H1 (cell line): ENCODE results near the gene TP53. TPM values are rescaled to one million over a fixed set of nuclear protein-coding genes. Genes with fewer than 3 reads are reported as not detected.

ENCODE experiments used
- CTCF ChIA-PET: fragments of 300-600 bp; sonication (Branson Sonifier 250); formaldehyde crosslinking; loops from one replicate; lab custom pipeline; 2021; ENCODE audit not compliant: partially characterized antibody; lab: Charles Lee
- POLR2A ChIA-PET: fragments of 300-600 bp; sonication (Branson Sonifier 250); formaldehyde crosslinking; loops from one replicate; lab custom pipeline; 2021; ENCODE audit warnings: inconsistent platforms; ENCODE audit not compliant: partially characterized antibody; lab: Charles Lee
- DNase-seq, 2 experiments: peaks; one replicate each; pipeline versions ENCODE4 v3.0.0 to v3.0.0-alpha.2; 2010 to 2022; ENCODE audit warnings: low spot score in 2 of 2, low read depth in 1 of 2, mixed read lengths in 1 of 2
- FAIRE-seq: peaks from 2 replicates; lab custom pipeline; 2011; peaks lifted over from hg19 to GRCh38; lab: Jason Lieb, UNC
- H2AFZ ChIP-seq: 2 replicates; pipeline ENCODE4 v1.8.1; 2012; ENCODE audit warnings: low read length, inconsistent platforms
- H2AK5ac ChIP-seq: 2 replicates; pipeline ENCODE4 v1.6.1; 2013; ENCODE audit warnings: low read depth, low read length
- H2BK120ac ChIP-seq: replicated peaks from 2 replicates; pipeline ENCODE3; 2013; ENCODE audit warnings: low read depth, low read length, inconsistent platforms
- H2BK12ac ChIP-seq: 2 replicates; pipeline ENCODE4 v1.6.1; 2013; ENCODE audit warnings: low read depth, low read length
- H2BK15ac ChIP-seq: 2 replicates; pipeline ENCODE4 v1.6.1; 2013; ENCODE audit warnings: low read length
- H2BK20ac ChIP-seq: 2 replicates; pipeline ENCODE4 v1.6.1; 2013; ENCODE audit warnings: low read length
- H2BK5ac ChIP-seq: 2 replicates; pipeline ENCODE4 v1.6.1; 2013; ENCODE audit warnings: low read depth, low read length
- H3K14ac ChIP-seq: 2 replicates; pipeline ENCODE4 v1.6.1; 2013; ENCODE audit warnings: inconsistent platforms; ENCODE audit not compliant: insufficient read length
- H3K18ac ChIP-seq: 2 replicates; pipeline ENCODE4 v1.6.1; 2013; ENCODE audit warnings: low read length; ENCODE audit errors: extremely low read depth
- H3K23ac ChIP-seq: 2 replicates; pipeline ENCODE4 v1.6.1; 2013; ENCODE audit warnings: inconsistent platforms; ENCODE audit not compliant: insufficient read length
- H3K23me2 ChIP-seq: 2 replicates; pipeline ENCODE4 v1.6.1; 2013; ENCODE audit warnings: low read depth, low read length
- H3K27ac ChIP-seq: 2 replicates; pipeline ENCODE4 v1.6.1; 2011; ENCODE audit warnings: low read depth, low read length, inconsistent platforms
- H3K27me3 ChIP-seq, 4 experiments: replicated peaks in 1 of 4; 1 replicate in 1 of 4; 2 replicates in 3 of 4; pipeline versions ENCODE4 v1.6.1 to v1.8.1; 2011 to 2013; ENCODE audit warnings: low read length in 3 of 4, mild to moderate bottlenecking in 3 of 4, inconsistent platforms in 2 of 4, mixed read lengths in 2 of 4, moderate library complexity in 1 of 4; ENCODE audit not compliant: control insufficient read depth in 3 of 4, insufficient read depth in 3 of 4; ENCODE audit errors: extremely low read depth in 1 of 4
- H3K36me3 ChIP-seq, 4 experiments: 2 replicates each; pipeline versions ENCODE4 v1.6.1 to v1.8.1; 2011 to 2013; ENCODE audit warnings: mild to moderate bottlenecking in 4 of 4, low read length in 3 of 4, moderate library complexity in 2 of 4, control low read depth in 1 of 4, inconsistent platforms in 1 of 4; ENCODE audit not compliant: insufficient read depth in 4 of 4, control insufficient read depth in 2 of 4
- H3K4ac ChIP-seq: replicated peaks from 2 replicates; pipeline ENCODE3; 2013; ENCODE audit warnings: low read length, low read depth, mixed read lengths, inconsistent platforms; ENCODE audit not compliant: insufficient read length
- H3K4me1 ChIP-seq, 4 experiments: replicated peaks in 1 of 4; 1 replicate in 1 of 4; 2 replicates in 3 of 4; pipeline versions ENCODE4 v1.6.1 to v1.8.1; 2011 to 2013; ENCODE audit warnings: low read length in 3 of 4, inconsistent platforms in 2 of 4, mixed read lengths in 1 of 4; ENCODE audit not compliant: insufficient read depth in 4 of 4, control insufficient read depth in 3 of 4
- H3K4me2 ChIP-seq, 2 experiments: 2 replicates each; pipeline versions ENCODE4 v1.6.1 to v1.8.1; 2011 to 2013; ENCODE audit warnings: low read depth in 2 of 2, low read length in 2 of 2, control low read depth in 1 of 2, inconsistent platforms in 1 of 2, mild to moderate bottlenecking in 1 of 2; ENCODE audit not compliant: insufficient read depth in 1 of 2
- H3K4me3 ChIP-seq, 4 experiments: fragments of 200-600, 300-600 bp in 1 of 4; sonication (generic), shearing (Covaris generic), sonication (Bioruptor Twin) in 1 of 4; 2 replicates each; pipeline versions ENCODE4 v1.5.1 to v1.8.1; 2011 to 2016; ENCODE audit warnings: low read length in 4 of 4, low read depth in 3 of 4, control low read depth in 2 of 4, inconsistent platforms in 2 of 4, mild to moderate bottlenecking in 2 of 4, mixed read lengths in 1 of 4, moderate library complexity in 1 of 4; ENCODE audit not compliant: insufficient read depth in 2 of 4; ENCODE audit errors: extremely low read depth in 1 of 4
- H3K56ac ChIP-seq: replicated peaks from 2 replicates; pipeline ENCODE3; 2013; ENCODE audit warnings: low read depth, mild to moderate bottlenecking, mixed read lengths, low read length, inconsistent platforms; ENCODE audit not compliant: insufficient read length
- H3K79me1 ChIP-seq: 2 replicates; pipeline ENCODE4 v1.6.1; 2013; ENCODE audit warnings: low read depth, low read length, control low read depth
- H3K79me2 ChIP-seq, 2 experiments: 2 replicates each; pipeline versions ENCODE4 v1.6.1 to v1.8.1; 2012 to 2013; ENCODE audit warnings: low read length in 2 of 2, mild to moderate bottlenecking in 2 of 2, inconsistent platforms in 1 of 2; ENCODE audit not compliant: insufficient read depth in 2 of 2, control insufficient read depth in 1 of 2
- H3K9ac ChIP-seq, 4 experiments: replicated peaks in 1 of 4; 1 replicate in 1 of 4; 2 replicates in 3 of 4; pipeline versions ENCODE4 v1.6.1 to v1.8.1; 2011 to 2013; ENCODE audit warnings: low read depth in 3 of 4, low read length in 3 of 4, control low read depth in 2 of 4, mild to moderate bottlenecking in 2 of 4, moderate library complexity in 2 of 4, inconsistent platforms in 1 of 4; ENCODE audit errors: extremely low read depth in 1 of 4
- H3K9me3 ChIP-seq, 2 experiments: 2 replicates each; pipeline versions ENCODE4 v1.6.1 to v1.8.1; 2012 to 2013; ENCODE audit warnings: mild to moderate bottlenecking in 2 of 2, moderate library complexity in 2 of 2, control low read depth in 1 of 2, inconsistent platforms in 1 of 2, low read depth in 1 of 2, low read length in 1 of 2, mixed read lengths in 1 of 2; ENCODE audit not compliant: insufficient read depth in 2 of 2
- H4K20me1 ChIP-seq, 2 experiments: replicated peaks in 1 of 2; 2 replicates each; pipeline versions ENCODE3 to v1.8.1; 2011 to 2013; ENCODE audit warnings: inconsistent platforms in 2 of 2, low read length in 2 of 2, mild to moderate bottlenecking in 1 of 2; ENCODE audit not compliant: insufficient read depth in 2 of 2, control insufficient read depth in 1 of 2
- H4K5ac ChIP-seq: 2 replicates; pipeline ENCODE4 v1.6.1; 2013; ENCODE audit warnings: low read length, low read depth, mixed read lengths, inconsistent platforms; ENCODE audit not compliant: insufficient read length
- H4K8ac ChIP-seq: 2 replicates; pipeline ENCODE4 v1.8.0; 2013; ENCODE audit warnings: mild to moderate bottlenecking, moderate library complexity, low read length, inconsistent platforms; ENCODE audit not compliant: insufficient read depth; ENCODE audit errors: extremely low read depth
- H4K91ac ChIP-seq: replicated peaks from 2 replicates; pipeline ENCODE3; 2013; ENCODE audit warnings: low read length, mixed read lengths, inconsistent platforms; ENCODE audit not compliant: insufficient read length
- CTBP2 ChIP-seq: IDR thresholded peaks from 2 replicates; pipeline ENCODE4 v1.7.0; 2011; ENCODE audit warnings: borderline replicate concordance, mild to moderate bottlenecking, moderate library complexity, mixed read lengths, low read length; ENCODE audit not compliant: insufficient read depth, insufficient read length
- RAD21 ChIP-seq, 2 experiments: IDR thresholded peaks in 1 of 2; conservative IDR thresholded peaks in 1 of 2; 2 replicates each; pipeline ENCODE4 v1.6.1; 2011; ENCODE audit warnings: low read depth in 2 of 2, low read length in 2 of 2, improper control_type of control experiment in 1 of 2, inconsistent platforms in 1 of 2, mild to moderate bottlenecking in 1 of 2, moderate library complexity in 1 of 2
- WGBS, 2 experiments: shearing (Covaris generic) in 1 of 2; methylation state at CpG; one replicate each; pipeline versions ENCODE4 v1.1.6 to v1.1.7; 2013 to 2015; ENCODE audit warnings: low lambda C conversion rate in 2 of 2, mixed read lengths in 2 of 2, inconsistent platforms in 1 of 2, low coverage in 1 of 2, missing lambda C conversion rate in 1 of 2; ENCODE audit not compliant: insufficient replicate concordance in 2 of 2, insufficient coverage in 1 of 2, insufficient read length in 1 of 2; ENCODE audit errors: extremely low coverage in 1 of 2, missing lambda C conversion rate in 1 of 2; 5-methylcytosine and 5-hydroxymethylcytosine counted together
- polyA plus RNA-seq, 7 experiments: library from polyadenylated mRNA; depleted of rRNA in 3 of 7; stranded (reverse) in 5 of 7; unstranded in 2 of 7; fragments of >200 nt in 5 of 7; fragments of 200-250 nt in 2 of 7; gene quantifications; 1 replicate in 5 of 7; 2 replicates in 1 of 7; 4 replicates in 1 of 7; pipeline versions ENCODE4 v1.2.1 to v1.2.3, GENCODE V29; 2011 to 2013; ENCODE audit warnings: missing spikeins in 2 of 7, mixed read lengths in 2 of 7
- total RNA-seq: library from RNA; stranded (reverse); fragmentation: NEBNext Ultra II Directional; extraction: Animal tissue kit (Norgen Biotek cat#: 25700); gene quantifications from 2 replicates; pipeline ENCODE4 v1.2.1, GENCODE V29; 2021
- TF ChIP-seq, protein P1 (sequence below), 3 experiments: IDR thresholded peaks; 1 replicate in 2 of 3; 2 replicates in 1 of 3; pipeline versions ENCODE4 v1.5.1 to v1.6.1; 2011; ENCODE audit warnings: low read length in 3 of 3, mild to moderate bottlenecking in 3 of 3, inconsistent platforms in 2 of 3, low read depth in 1 of 3, moderate library complexity in 1 of 3; ENCODE audit not compliant: insufficient read depth in 1 of 3; ENCODE audit errors: control extremely low read depth in 1 of 3

Gene TP53
- total and polyA plus RNA-seq, 2 of the 8 experiments (the other 6 are each of a cell fraction or from before 2014, with no cell fraction given): 143 to 198 TPM

DNA sequence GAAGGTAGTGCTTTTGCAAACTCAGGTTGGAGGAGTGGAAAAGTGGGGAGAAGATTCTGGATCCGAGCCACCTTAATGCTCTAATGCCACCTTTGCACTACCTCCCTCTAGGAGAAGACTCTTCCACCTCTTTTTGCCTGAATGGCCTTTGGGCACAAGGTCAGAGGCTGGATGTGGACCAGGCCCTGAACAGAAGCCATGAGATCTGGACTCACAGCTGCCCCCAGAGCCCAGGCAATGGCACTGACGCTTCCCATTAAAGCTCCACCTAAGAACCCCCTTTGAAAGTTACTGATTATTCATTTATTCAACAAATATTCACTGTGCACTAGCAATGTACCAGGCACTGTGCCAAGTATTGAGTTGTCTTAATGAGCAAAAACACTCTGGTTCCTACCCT is 54.2 kb downstream of the TP53 start:
- Histone ChIP-seq H3K14ac (no peak overlapping the region), H2AFZ (0 out of 2 replicates have a peak overlapping the region, but pooled peaks have one; percentile 82)

More for the DNA sequence above, 54.2 kb downstream of the TP53 start:
- H2BK15ac ChIP-seq: peak overlapping the region; percentile 48; the same call in 1 of the 2 replicates
- H3K23me2 ChIP-seq: no peaks in the 10 kb centered on the region
- TF ChIP-seq CTBP2: no peak
- TF ChIP-seq RAD21 (IDR thresholded peaks at IDR 0.05 in 1 of 2, conservative IDR thresholded peaks at IDR 0.05 in 1 of 2; ENCODE audit: low read depth in 2 of 2, low read length in 2 of 2): peak in 1 of 2 experiments; percentile 20; a peak in 1 of 4 replicates
- TF ChIP-seq, protein P1, sequence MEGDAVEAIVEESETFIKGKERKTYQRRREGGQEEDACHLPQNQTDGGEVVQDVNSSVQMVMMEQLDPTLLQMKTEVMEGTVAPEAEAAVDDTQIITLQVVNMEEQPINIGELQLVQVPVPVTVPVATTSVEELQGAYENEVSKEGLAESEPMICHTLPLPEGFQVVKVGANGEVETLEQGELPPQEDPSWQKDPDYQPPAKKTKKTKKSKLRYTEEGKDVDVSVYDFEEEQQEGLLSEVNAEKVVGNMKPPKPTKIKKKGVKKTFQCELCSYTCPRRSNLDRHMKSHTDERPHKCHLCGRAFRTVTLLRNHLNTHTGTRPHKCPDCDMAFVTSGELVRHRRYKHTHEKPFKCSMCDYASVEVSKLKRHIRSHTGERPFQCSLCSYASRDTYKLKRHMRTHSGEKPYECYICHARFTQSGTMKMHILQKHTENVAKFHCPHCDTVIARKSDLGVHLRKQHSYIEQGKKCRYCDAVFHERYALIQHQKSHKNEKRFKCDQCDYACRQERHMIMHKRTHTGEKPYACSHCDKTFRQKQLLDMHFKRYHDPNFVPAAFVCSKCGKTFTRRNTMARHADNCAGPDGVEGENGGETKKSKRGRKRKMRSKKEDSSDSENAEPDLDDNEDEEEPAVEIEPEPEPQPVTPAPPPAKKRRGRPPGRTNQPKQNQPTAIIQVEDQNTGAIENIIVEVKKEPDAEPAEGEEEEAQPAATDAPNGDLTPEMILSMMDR (IDR thresholded peaks at IDR 0.05; ENCODE audit: control extremely low read depth in 1 of 3, insufficient read depth in 1 of 3, low read depth in 1 of 3, low read length in 3 of 3): peak; percentile 41 to 47 (median 47)
- FAIRE-seq (no peak), DNase-seq (no peak)
- H3K4ac ChIP-seq: no peak overlapping the region
- no peak overlapping the region for H3K9ac ChIP-seq
- H2BK120ac ChIP-seq: no peak overlapping the region
- H3K27me3 ChIP-seq: no peaks in the 10 kb centered on the region
- no peaks in the 10 kb centered on the region for H3K79me1 ChIP-seq
- peaks cover 0 to 12% (median 3%) of the 10 kb centered on the region in 4 experiments; a peak in 3 of 7 replicates for H3K4me1 ChIP-seq
- H2BK5ac ChIP-seq: peak overlapping the region; percentile 20; the same call in 1 of the 2 replicates
- H3K9me3 ChIP-seq: no peaks in the 10 kb centered on the region
- no peak overlapping the region for H3K23ac ChIP-seq
- 0 out of 2 replicates have a peak overlapping the region, but pooled peaks have one; percentile 62 for H2BK12ac ChIP-seq
- no peak overlapping the region for H3K4me3 ChIP-seq
- no peak overlapping the region for H2BK20ac ChIP-seq
- CTCF ChIA-PET: interaction anchor here (0.7 to 15.7 kb wide), 20 partner anchors 9 to 296 kb away, joined by 3 to 332 read pairs (median 8); partner anchors contain the start of genes ATP1B2, CD68, DNAH2 and EFNB3
- H4K8ac ChIP-seq: no peak overlapping the region
- no peak overlapping the region for H3K56ac ChIP-seq
- H3K27ac ChIP-seq: no peak overlapping the region
- H3K4me2 ChIP-seq: no peak overlapping the region
- H4K5ac ChIP-seq: no peak overlapping the region
- H3K36me3 ChIP-seq: no peaks in the 10 kb centered on the region
- 88% methylated on average over 2 of the region's 2 CpGs; no CpG with 5 or more reads in 1 of the 2 experiments for WGBS, 2 experiments
- H4K91ac ChIP-seq: no peak overlapping the region
- no peak overlapping the region for H3K18ac ChIP-seq
- no peaks in the 10 kb centered on the region for H4K20me1 ChIP-seq
- POLR2A ChIA-PET: interaction anchor here (0.9 to 79.4 kb wide), 8 partner anchors 18 to 80 kb away, joined by 3 to 2272 read pairs (median 4); partner anchors contain the start of genes ATP1B2, FXR2, MPDU1 and SOX15
- no peaks in the 10 kb centered on the region for H3K79me2 ChIP-seq
- 0 out of 2 replicates have a peak overlapping the region, but pooled peaks have one; percentile 14 for H2AK5ac ChIP-seq
